SK-N-SH (cell line): ENCODE results near the gene CACNA2D3. TPM values are rescaled to one million over a fixed set of nuclear protein-coding genes. Genes with fewer than 3 reads are reported as not detected.

Source experiments
- CTCF ChIA-PET: fragments of 300-600, 350-600 bp; formaldehyde crosslinking; extraction: SDS; loops from one replicate; lab custom pipeline; 2021; lab: Yijun Ruan, JAX
- POLR2A ChIA-PET: fragments of 350-600 bp; sonication (Branson Sonifier 250); formaldehyde crosslinking; extraction: SDS; loops from one replicate; lab custom pipeline; 2020; ENCODE audit warnings: antibody characterized with exemption, inconsistent platforms; lab: Yijun Ruan, JAX
- DNase-seq: peaks from one replicate; pipeline ENCODE4 v3.0.0; 2012
- H2AFZ ChIP-seq: fragments of 200-600 bp; sonication (generic); 2 replicates; pipeline ENCODE4 v1.8.1; 2016; ENCODE audit warnings: antibody characterized with exemption, mild to moderate bottlenecking, low read depth
- H3F3A ChIP-seq: fragments of 200-600 bp; sonication (generic); replicated peaks from 2 replicates; pipeline ENCODE3; 2016; ENCODE audit warnings: antibody characterized with exemption, mild to moderate bottlenecking; ENCODE audit not compliant: insufficient read depth
- H3K27ac ChIP-seq, 2 experiments: fragments of 200-500 bp in 1 of 2; fragments of 200-600 bp in 1 of 2; sonication (Bioruptor generic) in 1 of 2; sonication (generic), shearing (Covaris generic) in 1 of 2; 2 replicates each; pipeline versions ENCODE4 v1.5.1 to v1.6.1; 2014 to 2016; ENCODE audit warnings: low read depth in 2 of 2, inconsistent platforms in 1 of 2, low read length in 1 of 2, mild to moderate bottlenecking in 1 of 2, mixed read lengths in 1 of 2
- H3K27me3 ChIP-seq: fragments of 200-600 bp; sonication (generic), shearing (Covaris generic); 2 replicates; pipeline ENCODE4 v1.6.1; 2016; ENCODE audit warnings: mixed run types; ENCODE audit not compliant: insufficient read depth
- H3K36me3 ChIP-seq, 2 experiments: fragments of 200-500 bp in 1 of 2; fragments of 200-600 bp in 1 of 2; sonication (Bioruptor generic) in 1 of 2; sonication (generic) in 1 of 2; replicated peaks in 1 of 2; 2 replicates each; pipeline versions ENCODE3 to v1.5.1; 2014 to 2016; ENCODE audit warnings: low read length in 1 of 2, mild to moderate bottlenecking in 1 of 2; ENCODE audit not compliant: insufficient read depth in 2 of 2, control insufficient read depth in 1 of 2
- H3K4me1 ChIP-seq, 2 experiments: fragments of 200-500 bp in 1 of 2; fragments of 200-600 bp in 1 of 2; sonication (Bioruptor generic) in 1 of 2; sonication (generic), shearing (Covaris generic) in 1 of 2; 2 replicates each; pipeline versions ENCODE4 v1.5.1 to v1.6.1; 2014 to 2016; ENCODE audit warnings: low read depth in 1 of 2, low read length in 1 of 2, mixed run types in 1 of 2; ENCODE audit not compliant: insufficient read depth in 2 of 2, control insufficient read depth in 1 of 2
- H3K4me2 ChIP-seq: fragments of 200-600 bp; sonication (generic), shearing (Covaris generic); 2 replicates; pipeline ENCODE4 v1.6.1; 2017; ENCODE audit warnings: mixed run types
- H3K4me3 ChIP-seq, 2 experiments: fragments of 200-500 bp in 1 of 2; fragments of 200-600 bp in 1 of 2; sonication (Bioruptor generic) in 1 of 2; sonication (generic), shearing (Covaris generic) in 1 of 2; 2 replicates each; pipeline versions ENCODE4 v1.5.1 to v1.8.1; 2014 to 2016; ENCODE audit warnings: low read depth in 2 of 2, inconsistent platforms in 1 of 2, low read length in 1 of 2, mild to moderate bottlenecking in 1 of 2, mixed read lengths in 1 of 2, moderate library complexity in 1 of 2
- H3K79me2 ChIP-seq: fragments of 200-600 bp; sonication (generic); 2 replicates; pipeline ENCODE4 v1.8.1; 2017; ENCODE audit warnings: mild to moderate bottlenecking; ENCODE audit not compliant: insufficient read depth
- H3K9ac ChIP-seq: fragments of 200-600 bp; sonication (generic); 2 replicates; pipeline ENCODE4 v1.6.1; 2017; ENCODE audit warnings: mixed run types
- H3K9me2 ChIP-seq: fragments of 200-600 bp; sonication (generic); 2 replicates; pipeline ENCODE4 v1.6.1; 2017; ENCODE audit warnings: mixed run types
- H3K9me3 ChIP-seq: fragments of 200-600 bp; sonication (generic); 2 replicates; pipeline ENCODE4 v1.6.1; 2017; ENCODE audit warnings: mixed run types, mild to moderate bottlenecking, moderate library complexity
- H4K20me1 ChIP-seq: fragments of 200-600 bp; sonication (generic); 2 replicates; pipeline ENCODE4 v1.6.1; 2017; ENCODE audit warnings: mild to moderate bottlenecking, mixed run types; ENCODE audit not compliant: insufficient read depth
- EZH2phosphoT487 ChIP-seq: fragments of 200-600 bp; sonication (generic); IDR thresholded peaks from 2 replicates; pipeline ENCODE4 v1.6.1; 2017; ENCODE audit warnings: low read depth, mixed run types, mild to moderate bottlenecking, antibody characterized with exemption, moderate library complexity, borderline replicate concordance
- FOSL2 ChIP-seq: IDR thresholded peaks from 2 replicates; pipeline ENCODE4 v1.4.0; 2012; ENCODE audit warnings: low read depth, mild to moderate bottlenecking, moderate library complexity, borderline replicate concordance
- FOXJ3 ChIP-seq: sonication (generic); formaldehyde crosslinking; IDR thresholded peaks from 2 replicates; pipeline ENCODE4 v1.5.1; 2020; ENCODE audit warnings: mild to moderate bottlenecking, missing genetic modification reagents
- GATA2 ChIP-seq: sonication (generic); formaldehyde crosslinking; IDR thresholded peaks from 2 replicates; pipeline ENCODE4 v1.5.0; 2020; ENCODE audit warnings: mild to moderate bottlenecking, missing genetic modification reagents
- IRF3 ChIP-seq: fragments of 150-350 bp; IDR thresholded peaks from 2 replicates; pipeline ENCODE4 v1.6.1; 2016; ENCODE audit warnings: mild to moderate bottlenecking, low read depth, low read length
- MXI1 ChIP-seq: IDR thresholded peaks from 2 replicates; pipeline ENCODE4 v1.6.1; 2012; ENCODE audit warnings: mild to moderate bottlenecking, low read depth, low read length, improper control_type of control experiment
- NRF1 ChIP-seq: IDR thresholded peaks from 2 replicates; pipeline ENCODE4 v1.6.1; 2012; ENCODE audit warnings: low read depth, mild to moderate bottlenecking, low read length
- PBX3 ChIP-seq: IDR thresholded peaks from 2 replicates; pipeline ENCODE4; 2012
- POLR2AphosphoS5 ChIP-seq: IDR thresholded peaks from 2 replicates; pipeline ENCODE4 v1.6.1; 2012; ENCODE audit warnings: low read depth, low read length
- RAD21 ChIP-seq: IDR thresholded peaks from 2 replicates; pipeline ENCODE4 v1.6.1; 2012; ENCODE audit warnings: mild to moderate bottlenecking, low read length
- REST ChIP-seq: IDR thresholded peaks from 2 replicates; pipeline ENCODE4 v1.6.1; 2012; ENCODE audit warnings: mild to moderate bottlenecking, low read depth, low read length, moderate library complexity
- TCF12 ChIP-seq: IDR thresholded peaks from 2 replicates; pipeline ENCODE4 v1.4.0; 2012
- WGBS: methylation state at CpG from one replicate; pipeline ENCODE4 v1.1.6; 2017; ENCODE audit warnings: low lambda C conversion rate; 5-methylcytosine and 5-hydroxymethylcytosine counted together
- polyA plus RNA-seq, 3 experiments: library from polyadenylated mRNA; depleted of rRNA; stranded (reverse); fragments of >200 nt; gene quantifications; 2 replicates each; pipeline ENCODE4 v1.2.3, GENCODE V29; 2012
- TF ChIP-seq, protein P1 (sequence below): IDR thresholded peaks from 2 replicates; pipeline ENCODE4 v1.4.0; 2012; ENCODE audit warnings: low read depth, borderline replicate concordance

The CACNA2D3 gene
- polyA plus RNA-seq, 1 of the 3 experiments (the other 2 are of a cell fraction), result 0.15 TPM

DNA sequence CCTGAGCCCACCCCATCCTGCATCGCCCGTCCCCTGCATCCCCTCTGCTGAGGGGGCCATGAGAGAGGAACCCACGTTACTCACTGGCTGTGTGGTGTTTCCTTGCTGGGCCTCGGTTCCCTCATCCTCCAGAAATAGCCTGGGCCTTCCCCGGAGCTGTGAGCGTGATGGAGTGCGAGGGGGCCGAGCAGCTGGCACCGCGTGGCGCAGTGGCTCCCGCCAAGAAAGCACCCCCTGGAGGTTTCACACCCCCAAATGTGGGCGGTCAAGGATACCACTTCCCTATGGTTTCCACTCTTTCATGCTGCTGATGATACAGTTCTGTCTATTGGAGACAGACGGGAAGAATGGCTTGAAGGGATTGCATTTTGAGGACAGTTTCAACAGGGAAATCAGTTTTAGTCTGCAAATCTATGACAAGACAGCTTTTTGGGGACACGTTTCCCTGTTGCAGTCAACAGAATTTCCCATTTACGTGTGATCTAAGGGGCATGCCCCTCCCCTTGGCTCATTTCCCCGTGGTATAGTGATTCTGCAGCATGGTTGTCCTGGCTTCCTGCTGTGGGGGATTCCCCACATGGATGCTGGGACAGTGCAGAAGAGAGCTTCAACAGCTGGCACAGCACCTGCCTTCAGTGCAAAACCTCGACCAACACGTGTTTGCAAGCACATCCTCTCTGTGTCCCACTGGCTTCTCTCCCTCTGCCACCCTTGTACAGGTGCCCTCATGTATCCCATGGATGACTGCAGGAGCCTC lies 428.0 kb downstream of the CACNA2D3 start:
- H3K4me3 ChIP-seq, result no peak overlapping the region
- H3K4me1 ChIP-seq, result peaks cover 0 to 2% of the 10 kb centered on the region in 2 experiments; a peak in 1 of 4 replicates
- H3K9me3 ChIP-seq, result no peaks in the 10 kb centered on the region
- H3K4me2 ChIP-seq, result no peak overlapping the region
- H3K79me2 ChIP-seq, result no peaks in the 10 kb centered on the region
- H3F3A ChIP-seq, result no peaks in the 10 kb centered on the region
- no peak for DNase-seq
- TF ChIP-seq RAD21 (no peak), FOSL2 (no peak), IRF3 (no peak), EZH2phosphoT487 (no peak), NRF1 (no peak), MXI1 (no peak), POLR2AphosphoS5 (no peak), REST (no peak), TCF12 (no peak), GATA2 (no peak), FOXJ3 (CRISPR knock-in tag) (no peak), PBX3 (no peak)
- TF ChIP-seq, protein P1, sequence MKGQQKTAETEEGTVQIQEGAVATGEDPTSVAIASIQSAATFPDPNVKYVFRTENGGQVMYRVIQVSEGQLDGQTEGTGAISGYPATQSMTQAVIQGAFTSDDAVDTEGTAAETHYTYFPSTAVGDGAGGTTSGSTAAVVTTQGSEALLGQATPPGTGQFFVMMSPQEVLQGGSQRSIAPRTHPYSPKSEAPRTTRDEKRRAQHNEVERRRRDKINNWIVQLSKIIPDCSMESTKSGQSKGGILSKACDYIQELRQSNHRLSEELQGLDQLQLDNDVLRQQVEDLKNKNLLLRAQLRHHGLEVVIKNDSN, result no peak
- no peaks in the 10 kb centered on the region for H4K20me1 ChIP-seq
- ChIA-PET CTCF (interaction anchor here (1.3 kb wide), 1 partner anchor 612 kb away, joined by 5 read pairs; no protein-coding TSS in a partner anchor), POLR2A (no interaction called here)
- no peak overlapping the region for H3K27ac ChIP-seq
- no peak overlapping the region for H3K9ac ChIP-seq
- H3K9me2 ChIP-seq, result no peaks in the 10 kb centered on the region
- H3K36me3 ChIP-seq, result no peaks in the 10 kb centered on the region
- 31% methylated on average over 9 of the region's 19 CpGs for WGBS
- no peaks in the 10 kb centered on the region for H3K27me3 ChIP-seq
- no peak overlapping the region for H2AFZ ChIP-seq
